Mesangial cell (primary cell): ENCODE data around the gene CELA3A. TPM values are rescaled to one million over a fixed set of nuclear protein-coding genes. Genes with fewer than 3 reads are reported as not detected.

ENCODE experiments used
- total RNA-seq: library from RNA; depleted of rRNA; stranded (reverse); fragments of >200 nt; gene quantifications from 2 replicates; pipeline ENCODE4 v1.2.3, GENCODE V29; 2015

The CELA3A gene, protein sequence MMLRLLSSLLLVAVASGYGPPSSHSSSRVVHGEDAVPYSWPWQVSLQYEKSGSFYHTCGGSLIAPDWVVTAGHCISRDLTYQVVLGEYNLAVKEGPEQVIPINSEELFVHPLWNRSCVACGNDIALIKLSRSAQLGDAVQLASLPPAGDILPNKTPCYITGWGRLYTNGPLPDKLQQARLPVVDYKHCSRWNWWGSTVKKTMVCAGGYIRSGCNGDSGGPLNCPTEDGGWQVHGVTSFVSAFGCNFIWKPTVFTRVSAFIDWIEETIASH
- total RNA-seq: not detected in 2 replicates

DNA sequence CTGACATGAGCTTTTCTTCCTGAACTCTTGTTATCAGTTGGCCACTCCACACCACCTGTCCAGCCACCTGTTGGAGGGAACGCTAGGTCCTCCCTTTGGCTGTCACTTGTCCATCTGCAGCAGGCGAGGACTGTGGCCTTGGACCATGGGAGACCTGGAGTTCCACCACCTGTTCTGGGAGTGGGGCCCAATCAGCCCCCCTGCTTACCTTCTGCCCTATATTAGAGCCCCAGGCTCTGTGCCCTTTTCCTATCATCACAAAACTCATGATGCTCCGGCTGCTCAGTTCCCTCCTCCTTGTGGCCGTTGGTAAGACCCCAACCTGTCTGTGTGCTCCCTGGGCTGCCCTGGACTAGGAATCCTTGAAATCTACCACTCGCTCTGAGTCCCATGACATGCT, at the start of gene CELA3A:
TSS of gene CELA3A (plus strand) at position 249 of the 400 bp plus-strand sequence. CDS start at position 267, 18 bp downstream.

DNA sequence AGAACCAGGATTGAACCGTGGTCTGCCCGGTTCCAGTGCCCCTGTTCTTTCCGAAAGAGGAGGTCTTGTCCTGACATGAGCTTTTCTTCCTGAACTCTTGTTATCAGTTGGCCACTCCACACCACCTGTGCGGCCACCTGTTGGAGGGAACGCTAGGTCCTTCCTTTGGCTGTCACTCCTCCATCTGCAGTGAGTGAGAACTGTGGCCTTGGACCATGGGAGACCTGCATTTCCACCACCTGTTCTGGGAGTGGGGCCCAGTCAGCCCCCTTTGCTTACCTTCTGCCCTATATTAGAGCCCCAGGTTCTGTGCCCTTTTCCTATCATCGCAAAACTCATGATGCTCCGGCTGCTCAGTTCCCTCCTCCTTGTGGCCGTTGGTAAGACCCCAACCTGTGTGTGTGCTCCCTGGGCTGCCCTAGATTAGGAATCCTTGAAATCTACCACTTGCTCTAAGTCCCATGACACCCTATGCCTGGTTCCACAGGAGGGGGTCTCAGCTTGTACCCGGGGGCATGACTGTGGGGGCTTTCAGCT, 24.7 kb upstream of the CELA3A start, which contains the start of gene CELA3B:
TSS of gene CELA3B (plus strand) at position 320 of the 537 bp plus-strand sequence. CDS start at position 338, 18 bp downstream.

DNA sequence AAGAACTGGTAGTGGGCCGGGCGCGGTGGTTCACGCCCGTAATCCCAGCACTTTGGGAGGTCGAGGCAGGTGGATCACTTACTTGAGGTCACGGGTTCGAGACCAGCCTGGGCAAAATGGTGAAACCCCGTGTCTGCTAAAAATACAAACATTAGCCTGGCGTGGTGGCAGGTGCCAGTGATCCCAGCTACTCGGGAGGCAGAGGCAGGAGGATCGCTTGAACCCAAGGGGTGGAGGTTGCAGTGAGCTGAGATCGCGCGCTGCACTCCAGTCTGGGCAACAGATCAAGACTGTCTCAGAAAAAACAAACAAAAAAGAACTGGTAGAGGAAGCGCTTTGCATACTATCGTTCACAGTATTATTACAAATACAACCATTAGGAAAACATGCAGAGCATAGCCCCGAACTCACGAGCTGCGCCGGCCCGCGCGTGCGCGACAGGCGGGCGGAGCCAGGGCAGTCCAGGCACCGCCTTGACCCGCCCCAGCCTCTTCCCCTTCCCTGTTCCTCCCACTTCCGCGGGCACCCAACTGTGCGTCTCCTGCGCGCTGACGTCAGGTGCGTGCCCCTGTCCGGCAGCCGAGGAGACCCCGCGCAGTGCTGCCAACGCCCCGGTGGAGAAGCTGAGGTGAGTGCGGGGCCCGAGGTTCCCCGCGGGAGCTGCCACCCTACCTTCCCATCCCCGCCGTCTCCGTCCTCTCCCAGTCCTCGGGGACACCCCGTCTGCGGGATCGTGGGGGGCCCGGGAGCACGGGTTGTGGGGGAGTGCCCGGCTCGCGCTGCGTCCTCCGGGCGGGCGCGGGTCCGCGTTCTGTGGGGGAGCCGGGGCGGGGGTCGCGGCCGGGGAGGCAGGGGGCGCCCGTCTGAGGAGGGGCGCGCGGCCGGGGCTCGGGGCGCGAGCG, 50.9 kb downstream of the CELA3A start, which contains the start of gene CDC42:
TSS of gene CDC42 (plus strand) at position 595 of the 902 bp plus-strand sequence. CDS start 25,770 bp downstream, outside the sequence.

Other genes with a start within 250 kb of the CELA3A start
- 11.2 and 15.2 TPM in 2 replicates for gene USP48, start 218.5 kb upstream of the CELA3A start, total RNA-seq
- gene LDLRAD2, start 189.4 kb upstream of the CELA3A start, total RNA-seq: under 0.01 and 0.13 TPM in 2 replicates
- 146 and 507 TPM in 2 replicates for gene HSPG2, start 64.3 kb upstream of the CELA3A start, total RNA-seq
- gene CELA3B, start 24.6 kb upstream of the CELA3A start, total RNA-seq: not detected in 2 replicates
- 198 and 249 TPM in 2 replicates for gene CDC42, start 51.1 kb downstream of the CELA3A start, total RNA-seq
- gene WNT4, start 141.4 kb downstream of the CELA3A start, total RNA-seq: under 0.01 and 3.3 TPM in 2 replicates